ENCODE data around the gene ITGBL1. TPM values are rescaled to one million over a fixed set of nuclear protein-coding genes. Genes with fewer than 3 reads are reported as not detected.

Gene ITGBL1
- total RNA-seq, 4 donors from 2014 or later, result 7.7 to 10.4 (median 9.2) TPM

GRCh38 chr13:101703838-101704237 lies 251.4 kb downstream of the ITGBL1 start:
- 79% methylated on average over 3 of the region's 3 CpGs for WGBS
- Histone ChIP-seq H3K36me3 (no peaks in the 10 kb centered on the region), H3K9me3 (no peaks in the 10 kb centered on the region), H3K27ac (no peak overlapping the region), H3K27me3 (no peaks in the 10 kb centered on the region), H3K4me3 (no peak overlapping the region), H3K4me1 (peaks cover 7% of the 10 kb centered on the region)
- TF ChIP-seq POLR2A (IDR thresholded peaks at IDR 0.05), result no peak
- no peak for DNase-seq (ENCODE audit: low spot score in 2 of 2)

DNA sequence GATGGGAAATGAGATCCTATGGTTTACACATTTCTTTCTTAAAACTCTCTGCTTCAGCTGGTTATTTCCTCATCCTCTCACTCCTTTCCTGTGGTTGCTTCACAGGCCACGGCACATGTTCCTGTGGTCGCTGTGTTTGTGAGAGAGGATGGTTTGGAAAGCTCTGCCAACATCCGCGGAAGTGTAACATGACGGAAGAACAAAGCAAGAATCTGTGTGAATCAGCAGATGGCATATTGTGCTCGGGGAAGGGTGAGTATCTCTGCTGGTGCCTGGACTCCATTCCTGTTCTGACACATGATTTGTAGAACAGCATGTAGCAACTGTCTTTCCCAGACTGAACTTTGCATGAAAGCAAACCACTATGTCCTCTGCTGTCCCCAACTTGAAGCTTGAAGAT lies 254.2 kb downstream of the ITGBL1 start:
- no peaks in the 10 kb centered on the region for H3K9me3 ChIP-seq
- peak in 1 of 2 donors; percentile 80 for DNase-seq (ENCODE audit: low spot score in 2 of 2)
- H3K4me3 ChIP-seq, result no peak overlapping the region
- WGBS, result 40% methylated on average over 6 of the region's 6 CpGs
- no peaks in the 10 kb centered on the region for H3K4me1 ChIP-seq
- no peaks in the 10 kb centered on the region for H3K27me3 ChIP-seq
- no peak overlapping the region for H3K27ac ChIP-seq
- H3K36me3 ChIP-seq, result no peaks in the 10 kb centered on the region
- TF ChIP-seq EP300 (IDR thresholded peaks at IDR 0.05) (no peak), POLR2AphosphoS5 (IDR thresholded peaks at IDR 0.05) (peak in 2 of 3 donors; percentile 61 to 74)

GRCh38 chr13:101707659-101708058 lies 255.2 kb downstream of the ITGBL1 start:
- no peak overlapping the region for H3K27ac ChIP-seq
- no peak for DNase-seq (ENCODE audit: low spot score in 2 of 2)
- no peaks in the 10 kb centered on the region for H3K4me1 ChIP-seq
- TF ChIP-seq EP300 (IDR thresholded peaks at IDR 0.05) (no peak), POLR2AphosphoS5 (IDR thresholded peaks at IDR 0.05) (no peak), POLR2A (IDR thresholded peaks at IDR 0.05) (no peak)
- TF ChIP-seq, protein P1, sequence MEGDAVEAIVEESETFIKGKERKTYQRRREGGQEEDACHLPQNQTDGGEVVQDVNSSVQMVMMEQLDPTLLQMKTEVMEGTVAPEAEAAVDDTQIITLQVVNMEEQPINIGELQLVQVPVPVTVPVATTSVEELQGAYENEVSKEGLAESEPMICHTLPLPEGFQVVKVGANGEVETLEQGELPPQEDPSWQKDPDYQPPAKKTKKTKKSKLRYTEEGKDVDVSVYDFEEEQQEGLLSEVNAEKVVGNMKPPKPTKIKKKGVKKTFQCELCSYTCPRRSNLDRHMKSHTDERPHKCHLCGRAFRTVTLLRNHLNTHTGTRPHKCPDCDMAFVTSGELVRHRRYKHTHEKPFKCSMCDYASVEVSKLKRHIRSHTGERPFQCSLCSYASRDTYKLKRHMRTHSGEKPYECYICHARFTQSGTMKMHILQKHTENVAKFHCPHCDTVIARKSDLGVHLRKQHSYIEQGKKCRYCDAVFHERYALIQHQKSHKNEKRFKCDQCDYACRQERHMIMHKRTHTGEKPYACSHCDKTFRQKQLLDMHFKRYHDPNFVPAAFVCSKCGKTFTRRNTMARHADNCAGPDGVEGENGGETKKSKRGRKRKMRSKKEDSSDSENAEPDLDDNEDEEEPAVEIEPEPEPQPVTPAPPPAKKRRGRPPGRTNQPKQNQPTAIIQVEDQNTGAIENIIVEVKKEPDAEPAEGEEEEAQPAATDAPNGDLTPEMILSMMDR (IDR thresholded peaks at IDR 0.05), result no peak
- WGBS, result 81% methylated on average over 2 of the region's 2 CpGs
- H3K9me3 ChIP-seq, result no peaks in the 10 kb centered on the region
- H3K4me3 ChIP-seq, result no peak overlapping the region
- H3K36me3 ChIP-seq, result no peaks in the 10 kb centered on the region
- H3K27me3 ChIP-seq, result no peaks in the 10 kb centered on the region

DNA sequence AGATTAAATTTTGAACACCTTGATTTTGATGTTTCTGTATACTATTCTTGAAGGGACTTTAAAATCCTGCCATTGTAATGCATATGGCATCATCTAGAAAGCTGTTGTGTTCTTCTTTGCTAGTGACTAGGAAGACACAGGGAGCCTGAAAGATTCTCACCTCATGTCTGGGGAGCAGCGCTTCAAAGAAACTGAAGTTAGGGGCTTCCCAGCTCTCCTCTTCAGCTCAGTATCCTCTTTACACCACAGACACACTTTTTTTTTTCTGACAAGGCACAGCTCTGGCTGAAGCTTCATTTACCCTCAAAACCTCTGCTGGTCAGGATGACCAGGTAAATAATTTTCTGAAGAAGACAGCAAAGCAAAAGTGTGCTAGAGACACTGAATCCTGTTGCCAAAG lies 255.6 kb downstream of the ITGBL1 start:
- Histone ChIP-seq H3K27ac (no peak overlapping the region), H3K4me3 (no peak overlapping the region), H3K4me1 (no peaks in the 10 kb centered on the region), H3K9me3 (no peaks in the 10 kb centered on the region), H3K27me3 (no peaks in the 10 kb centered on the region), H3K36me3 (no peaks in the 10 kb centered on the region)
- no peak for TF ChIP-seq POLR2A (IDR thresholded peaks at IDR 0.05)
- TF ChIP-seq, protein P1 (IDR thresholded peaks at IDR 0.05), result no peak
- TF ChIP-seq POLR2AphosphoS5 (IDR thresholded peaks at IDR 0.05), result no peak
- TF ChIP-seq EP300 (IDR thresholded peaks at IDR 0.05), result no peak
- WGBS, result 94% methylated on average over 1 of the region's 1 CpG
- no peak for DNase-seq (ENCODE audit: low spot score in 2 of 2)

- H3K4me3 ChIP-seq, result no peak overlapping the region
- TF ChIP-seq EP300 (IDR thresholded peaks at IDR 0.05) (no peak), POLR2AphosphoS5 (IDR thresholded peaks at IDR 0.05) (no peak), POLR2A (IDR thresholded peaks at IDR 0.05) (no peak)
- TF ChIP-seq, protein P1 (IDR thresholded peaks at IDR 0.05), result no peak
- no peaks in the 10 kb centered on the region for H3K4me1 ChIP-seq
- no peaks in the 10 kb centered on the region for H3K36me3 ChIP-seq
- WGBS, result 89% methylated on average over 6 of the region's 6 CpGs
- no peak for DNase-seq (ENCODE audit: low spot score in 2 of 2)
- no peaks in the 10 kb centered on the region for H3K9me3 ChIP-seq
- H3K27ac ChIP-seq, result no peak overlapping the region
- H3K27me3 ChIP-seq, result no peaks in the 10 kb centered on the region
These were observed 257.5 kb downstream of the ITGBL1 start for GRCh38 chr13:101709952-101710351.

- Histone ChIP-seq H3K9me3 (no peaks in the 10 kb centered on the region), H3K4me3 (no peak overlapping the region), H3K36me3 (no peaks in the 10 kb centered on the region), H3K4me1 (no peaks in the 10 kb centered on the region), H3K27me3 (no peaks in the 10 kb centered on the region), H3K27ac (no peak overlapping the region)
- TF ChIP-seq POLR2AphosphoS5 (IDR thresholded peaks at IDR 0.05), result no peak
- no peak for TF ChIP-seq EP300 (IDR thresholded peaks at IDR 0.05)
- TF ChIP-seq, protein P1 (IDR thresholded peaks at IDR 0.05), result no peak
- TF ChIP-seq POLR2A (IDR thresholded peaks at IDR 0.05), result no peak
- 84% methylated on average over 2 of the region's 2 CpGs for WGBS
- DNase-seq (ENCODE audit: low spot score in 2 of 2), result no peak
These were observed 259.0 kb downstream of the ITGBL1 start for GRCh38 chr13:101711307-101712025.

All from suprapubic skin (tissue), 4 donors.